ENCODE results near the gene PLCH2.

DNA sequence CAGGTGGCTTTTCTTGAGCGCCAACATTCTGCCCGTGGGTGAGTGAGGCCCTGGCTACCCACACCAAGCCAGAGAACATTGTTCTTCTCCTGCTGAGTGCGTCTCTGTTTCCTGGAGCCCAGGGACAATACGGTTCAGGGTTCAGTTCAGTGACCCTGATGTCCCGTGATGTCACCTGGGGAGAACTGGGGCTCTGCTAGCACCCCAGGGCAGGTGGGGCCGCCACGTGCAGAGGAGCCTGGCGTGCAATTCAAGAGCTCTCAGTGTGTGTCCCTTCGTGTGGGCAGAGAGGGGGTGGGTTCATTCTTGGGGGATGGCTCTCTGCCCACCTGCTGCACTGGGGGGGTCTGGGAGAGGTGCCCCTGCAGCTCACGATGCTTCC lies 45.5 kb upstream of the PLCH2 start:
- no peak for TF ChIP-seq EZH2 (IDR thresholded peaks at IDR 0.05; ENCODE audit: borderline replicate concordance, low read depth, low read length, severe bottlenecking)
- TF ChIP-seq, protein P1, sequence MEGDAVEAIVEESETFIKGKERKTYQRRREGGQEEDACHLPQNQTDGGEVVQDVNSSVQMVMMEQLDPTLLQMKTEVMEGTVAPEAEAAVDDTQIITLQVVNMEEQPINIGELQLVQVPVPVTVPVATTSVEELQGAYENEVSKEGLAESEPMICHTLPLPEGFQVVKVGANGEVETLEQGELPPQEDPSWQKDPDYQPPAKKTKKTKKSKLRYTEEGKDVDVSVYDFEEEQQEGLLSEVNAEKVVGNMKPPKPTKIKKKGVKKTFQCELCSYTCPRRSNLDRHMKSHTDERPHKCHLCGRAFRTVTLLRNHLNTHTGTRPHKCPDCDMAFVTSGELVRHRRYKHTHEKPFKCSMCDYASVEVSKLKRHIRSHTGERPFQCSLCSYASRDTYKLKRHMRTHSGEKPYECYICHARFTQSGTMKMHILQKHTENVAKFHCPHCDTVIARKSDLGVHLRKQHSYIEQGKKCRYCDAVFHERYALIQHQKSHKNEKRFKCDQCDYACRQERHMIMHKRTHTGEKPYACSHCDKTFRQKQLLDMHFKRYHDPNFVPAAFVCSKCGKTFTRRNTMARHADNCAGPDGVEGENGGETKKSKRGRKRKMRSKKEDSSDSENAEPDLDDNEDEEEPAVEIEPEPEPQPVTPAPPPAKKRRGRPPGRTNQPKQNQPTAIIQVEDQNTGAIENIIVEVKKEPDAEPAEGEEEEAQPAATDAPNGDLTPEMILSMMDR (IDR thresholded peaks at IDR 0.05; ENCODE audit: extremely low read depth in 1 of 2, insufficient read depth in 1 of 2, low read depth in 1 of 2, low read length in 2 of 2) = no peak
- TF ChIP-seq POLR2A (IDR thresholded peaks at IDR 0.05; ENCODE audit: low read depth, low read length) = no peak
- no peak for TF ChIP-seq MYC (IDR thresholded peaks at IDR 0.05; ENCODE audit: low read depth, low read length)
- TF ChIP-seq, protein P2, sequence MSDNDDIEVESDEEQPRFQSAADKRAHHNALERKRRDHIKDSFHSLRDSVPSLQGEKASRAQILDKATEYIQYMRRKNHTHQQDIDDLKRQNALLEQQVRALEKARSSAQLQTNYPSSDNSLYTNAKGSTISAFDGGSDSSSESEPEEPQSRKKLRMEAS (IDR thresholded peaks at IDR 0.05; ENCODE audit: insufficient read depth, insufficient read length) = no peak
- no peak for TF ChIP-seq GATA2 (IDR thresholded peaks at IDR 0.05; ENCODE audit: insufficient read depth, insufficient read length, low read depth, low read length)
- TF ChIP-seq FOS (IDR thresholded peaks at IDR 0.05; ENCODE audit: borderline replicate concordance, insufficient read depth, low read length) = no peak
- no peak for TF ChIP-seq POLR2AphosphoS5 (IDR thresholded peaks at IDR 0.05; ENCODE audit: insufficient read depth, low read depth, low read length)

Measured in endothelial cell of umbilical vein (primary cell).